ENCODE data around the gene PNPO.

- TF ChIP-seq CTCF (IDR thresholded peaks at IDR 0.05) = no peak
- TF ChIP-seq POLR2AphosphoS5 (IDR thresholded peaks at IDR 0.05) = no peak
- no peak for TF ChIP-seq POLR2A (IDR thresholded peaks at IDR 0.05)
- TF ChIP-seq EP300 (IDR thresholded peaks at IDR 0.05) = no peak
Observed at GRCh38 chr17:47993964-47994363, 52.6 kb downstream of the PNPO start.
